HG02938 (cell line): Measurements from ENCODE around the gene CKB.

ENCODE experiments used
- ATAC-seq: cut with Tn5 transposase; IDR thresholded peaks from one replicate; pipeline ENCODE4 v1.9.1; 2021; ENCODE audit warnings: mild to moderate bottlenecking, moderate library complexity; ENCODE audit not compliant: unreplicated experiment

CKB gene

DNA sequence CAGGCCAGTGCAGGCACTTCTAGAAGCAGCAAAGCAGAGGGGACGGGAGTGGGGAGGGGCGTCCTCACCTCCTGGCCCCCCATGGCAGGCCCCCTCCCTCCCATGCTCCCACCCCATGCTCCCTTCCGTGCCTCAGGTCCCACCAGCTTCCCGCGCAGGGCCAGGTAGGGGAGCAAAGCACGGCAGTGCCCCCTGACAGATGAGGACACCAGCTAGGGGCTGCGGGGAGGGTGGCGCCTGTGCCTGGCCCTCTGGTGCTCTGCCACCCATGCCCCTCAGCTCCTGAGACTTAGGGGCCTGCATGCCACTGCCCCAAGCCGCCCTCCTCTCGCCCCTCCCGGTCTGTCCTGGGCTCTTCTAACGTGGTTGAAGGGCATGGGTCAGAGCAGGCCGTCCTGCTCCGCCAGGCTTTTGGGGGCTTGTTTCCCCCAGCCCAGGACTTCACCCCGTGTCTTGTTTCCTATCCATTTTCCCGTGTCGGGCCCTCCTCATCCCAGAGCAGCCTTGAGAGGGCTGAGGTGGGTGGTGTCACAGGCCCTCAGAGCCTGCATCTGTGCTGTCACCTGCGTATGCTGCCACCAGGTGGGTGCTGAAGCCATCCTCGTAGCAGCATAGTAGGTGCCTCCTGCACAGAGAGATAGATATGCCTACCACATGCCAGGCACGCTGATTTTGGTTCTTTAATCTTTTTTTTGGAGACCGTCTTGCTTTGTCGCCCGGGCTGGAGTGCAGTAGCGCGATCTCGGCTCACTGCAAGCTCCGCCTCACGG is 16.6 kb upstream of the CKB start:
- no peak for ATAC-seq

DNA sequence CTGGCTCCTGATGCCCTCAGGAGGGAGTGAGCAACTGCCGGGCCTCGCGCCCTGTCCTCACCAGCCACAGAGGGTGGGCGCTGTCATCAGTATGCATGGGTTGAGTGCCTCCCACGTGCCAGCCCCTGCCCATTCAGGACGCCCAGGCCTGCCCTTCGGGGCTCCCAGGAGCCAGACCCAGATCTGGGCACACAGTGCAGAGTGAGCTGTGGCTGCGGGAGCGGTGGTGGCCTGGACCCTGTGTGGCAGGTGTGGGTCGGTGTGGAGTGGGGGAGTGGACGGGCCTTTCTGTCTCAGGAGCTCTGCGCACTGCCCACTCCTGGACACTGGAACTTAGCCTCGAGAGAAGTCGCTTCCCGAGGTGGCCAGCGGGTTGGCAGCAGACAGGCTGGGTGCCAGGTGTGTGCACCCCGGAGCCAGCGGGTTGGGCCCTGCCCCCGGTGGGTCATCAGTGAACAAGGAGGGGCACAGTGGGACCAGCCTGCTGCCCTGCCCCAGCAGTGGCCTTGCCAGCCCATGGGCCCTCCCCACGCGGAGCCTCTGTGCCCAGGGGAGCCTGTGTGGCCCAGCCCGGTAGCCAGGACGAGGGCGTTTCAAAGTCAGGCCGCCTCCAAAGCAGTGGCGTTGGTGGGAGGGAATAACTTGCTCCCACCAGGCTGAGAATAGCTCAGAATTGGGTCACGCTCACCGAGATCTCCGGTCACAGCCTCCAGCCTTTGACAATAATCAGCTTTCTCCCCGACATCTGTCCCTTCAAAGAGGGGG is 15.8 kb upstream of the CKB start:
- ATAC-seq = no peak

DNA sequence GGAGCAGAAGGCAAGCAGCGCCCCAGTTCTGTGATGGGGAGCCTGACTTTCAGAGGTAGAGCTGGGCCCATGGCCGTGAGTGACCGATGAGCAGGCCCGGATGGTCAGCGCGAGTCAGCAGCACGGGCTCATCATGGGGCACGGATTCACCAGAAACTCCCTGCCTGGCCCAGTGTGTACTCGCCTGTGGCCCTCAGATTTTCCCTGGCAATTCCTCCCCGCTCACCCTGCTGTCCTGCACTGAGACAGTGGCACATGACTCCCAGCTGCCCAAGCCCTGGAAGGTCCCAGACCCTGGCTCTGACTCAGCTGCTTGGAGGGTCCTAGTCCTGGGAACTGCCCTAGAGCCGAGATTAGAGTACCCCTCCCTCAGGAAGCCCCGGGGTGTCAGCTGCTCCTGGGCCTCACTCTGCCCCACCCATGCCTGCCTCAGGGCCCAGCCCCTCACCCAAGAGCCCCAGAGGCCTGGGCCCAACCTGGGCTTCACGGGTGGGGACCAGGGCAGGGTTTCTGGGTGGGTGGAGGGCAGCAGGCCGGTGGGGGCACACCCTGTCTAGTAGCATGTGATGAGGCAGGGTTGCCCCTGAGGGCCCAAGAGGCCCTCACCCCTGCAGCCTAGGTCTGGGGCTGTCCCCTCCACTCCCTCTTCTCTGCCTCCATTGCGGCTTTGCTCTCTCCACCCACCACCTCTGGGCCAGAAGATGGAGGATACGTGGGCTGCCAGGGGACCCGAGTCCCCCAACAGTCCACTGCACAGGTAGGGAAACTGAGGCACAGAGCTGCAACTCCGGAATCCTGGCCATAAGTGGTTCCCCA is 14.8 kb upstream of the CKB start:
- ATAC-seq = no peak

- no peak for ATAC-seq
Measured at GRCh38 chr14:103536693-103537092, 14.1 kb upstream of the CKB start.

DNA sequence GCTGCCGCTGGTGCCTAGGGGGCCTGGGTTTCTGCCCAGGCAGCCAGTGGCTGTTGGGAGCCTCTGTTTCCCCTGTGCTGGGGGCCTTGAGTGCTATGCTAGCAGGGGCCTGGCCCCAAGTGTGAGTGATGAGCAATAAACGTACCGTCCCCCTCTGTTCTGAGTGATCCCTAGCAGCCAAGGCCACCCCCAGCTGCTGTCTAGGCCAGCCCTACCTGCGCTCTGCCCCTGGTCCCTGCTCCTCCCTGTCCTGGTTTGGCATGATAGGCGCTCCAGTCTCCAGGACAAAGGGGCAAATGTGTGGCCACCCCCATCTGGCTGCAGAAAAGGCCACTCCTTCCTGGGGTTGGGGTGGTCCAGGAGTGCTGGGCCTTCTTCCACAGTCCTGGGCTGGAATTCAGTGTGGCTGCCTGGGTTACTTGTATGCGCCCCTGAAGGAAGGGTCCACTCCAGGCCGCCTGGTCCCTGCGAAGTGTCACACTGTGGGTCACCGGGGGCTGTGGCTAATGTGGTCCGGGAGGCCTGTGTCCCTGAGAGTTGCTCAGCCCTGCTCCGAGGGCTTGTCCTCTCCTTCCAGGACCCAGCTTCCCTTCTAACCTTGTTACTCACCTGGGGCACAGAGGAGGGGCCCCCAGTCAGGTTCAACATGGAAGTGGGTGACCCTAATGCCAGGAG is 13.4 kb upstream of the CKB start:
- ATAC-seq = no peak

DNA sequence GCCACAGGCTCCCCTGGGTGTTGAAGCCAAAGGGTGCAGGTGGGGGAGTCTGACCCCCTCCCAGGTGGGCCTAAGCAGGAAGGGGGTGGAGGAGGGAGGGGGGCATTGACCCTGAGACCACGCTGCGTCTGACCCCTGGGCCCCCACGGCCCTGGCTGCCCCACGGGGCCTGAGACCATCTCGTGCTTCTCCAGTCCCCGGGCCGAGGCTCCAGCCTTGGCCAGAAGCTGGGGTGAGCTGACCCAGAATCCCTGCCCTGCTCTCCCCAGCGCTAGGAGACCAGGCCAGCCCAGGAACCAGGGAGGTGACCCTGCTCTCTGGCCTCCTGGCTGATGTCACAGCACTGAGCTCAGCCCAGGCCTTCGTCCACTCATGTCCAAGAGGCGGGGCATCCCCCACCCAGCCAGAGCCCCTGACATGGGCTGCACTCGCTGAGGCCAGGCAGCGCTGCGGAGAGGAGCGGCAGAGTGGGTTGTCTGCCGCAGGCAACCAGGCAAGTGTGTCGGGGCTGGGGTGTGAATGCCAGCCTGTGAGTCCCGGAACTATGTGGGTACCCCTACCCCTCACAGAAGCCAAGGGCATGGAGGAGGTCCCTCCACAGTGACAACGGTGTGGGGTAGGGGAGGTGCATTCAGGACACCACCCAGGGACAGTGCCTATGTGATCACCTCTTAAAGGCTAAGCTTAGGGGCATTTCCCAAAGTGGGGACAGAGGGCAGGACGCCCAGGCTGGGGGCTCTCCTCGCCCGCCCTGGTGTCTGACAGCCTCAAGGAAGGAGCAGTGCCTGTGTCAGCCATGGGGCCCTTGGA is 12.7 kb upstream of the CKB start:
- no peak for ATAC-seq

- no peak for ATAC-seq
Measured at GRCh38 chr14:103534576-103535061, 12.0 kb upstream of the CKB start.

GRCh38 chr14:103533999-103534575 is 11.5 kb upstream of the CKB start:
- no peak for ATAC-seq

DNA sequence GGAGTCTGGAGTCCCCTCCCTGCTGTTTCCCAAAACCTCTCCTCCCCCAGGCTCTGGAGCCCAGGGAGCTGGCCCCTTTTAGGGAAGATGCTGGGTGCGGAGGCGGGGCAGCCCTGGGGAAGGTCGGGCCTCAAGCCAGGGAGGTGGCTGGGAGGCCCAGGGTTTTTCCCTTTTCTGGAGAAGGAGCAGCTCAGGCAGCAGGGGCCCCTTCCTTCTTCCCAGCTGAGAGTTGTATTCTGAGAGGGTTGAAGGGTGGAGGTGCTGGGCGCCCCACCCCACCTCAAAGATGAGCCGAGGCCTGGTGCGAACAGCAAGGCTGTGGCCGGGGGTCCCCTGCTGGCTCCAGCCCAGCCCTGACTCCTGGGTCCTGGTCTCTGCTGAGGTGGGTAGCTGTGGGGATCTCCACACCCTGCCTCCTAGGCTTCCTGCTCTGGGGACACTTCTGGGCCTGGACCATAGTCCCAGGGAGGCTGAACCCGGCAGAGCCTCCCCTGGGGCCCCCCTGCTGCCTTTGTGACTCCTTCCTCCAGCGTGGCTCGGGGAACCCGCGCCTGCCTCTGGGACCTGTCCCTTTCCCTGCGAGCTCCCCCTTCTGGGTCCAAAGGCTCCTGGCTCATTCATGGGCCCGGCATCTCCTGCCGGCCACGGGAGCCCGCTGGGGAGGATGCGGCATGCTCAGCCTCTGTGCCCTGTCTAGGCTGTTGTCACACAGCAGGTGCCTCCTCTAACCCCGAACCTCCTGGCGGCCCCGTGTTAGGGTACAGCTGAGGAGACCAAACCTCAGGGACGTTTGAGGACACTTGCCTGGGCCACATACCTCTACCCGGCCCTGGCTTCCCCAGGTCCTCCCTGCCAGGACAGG is 10.7 kb upstream of the CKB start:
- ATAC-seq = no peak

GRCh38 chr14:103532216-103533136 is 9.8 kb upstream of the CKB start:
- ATAC-seq = no peak

DNA sequence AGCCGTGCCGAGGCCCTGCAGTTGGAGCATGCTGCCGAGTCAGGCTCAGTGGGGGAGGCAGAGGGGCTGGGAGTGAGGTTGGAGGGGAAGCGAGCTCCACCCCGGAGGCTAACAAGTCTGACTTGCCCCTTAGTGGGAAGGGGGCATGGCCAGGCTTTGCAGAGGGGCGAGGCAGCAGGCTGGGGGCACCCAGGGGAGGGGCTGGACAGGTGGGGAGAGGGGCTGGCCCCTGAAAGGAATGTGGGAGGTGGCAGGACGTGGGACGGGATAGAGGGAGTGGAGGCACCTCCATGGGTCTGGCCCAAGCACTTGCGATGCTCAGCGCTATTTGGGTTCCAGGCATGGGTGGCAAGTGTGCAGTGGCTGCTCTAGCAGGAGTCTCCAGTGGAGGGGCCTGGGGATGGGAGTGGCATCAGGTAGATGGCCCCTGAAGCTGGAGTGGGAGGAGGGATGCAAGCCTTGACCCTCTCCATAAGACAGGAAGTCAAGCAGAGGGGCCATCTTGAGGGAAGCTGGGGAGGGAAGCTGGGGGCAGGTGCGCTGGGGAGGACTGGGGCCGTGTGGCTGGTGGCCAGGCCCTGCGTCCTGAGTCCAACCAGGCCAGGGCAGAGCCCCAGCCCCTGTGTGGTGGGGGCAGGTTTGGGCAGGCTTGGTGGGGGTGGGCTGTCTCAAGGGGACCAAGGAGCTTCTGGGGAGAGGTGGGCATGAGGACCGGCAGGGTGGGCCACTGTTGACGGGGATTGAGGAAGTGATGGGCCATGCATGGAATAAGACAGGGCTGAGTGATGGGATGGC is 9.0 kb upstream of the CKB start:
- no peak for ATAC-seq

DNA sequence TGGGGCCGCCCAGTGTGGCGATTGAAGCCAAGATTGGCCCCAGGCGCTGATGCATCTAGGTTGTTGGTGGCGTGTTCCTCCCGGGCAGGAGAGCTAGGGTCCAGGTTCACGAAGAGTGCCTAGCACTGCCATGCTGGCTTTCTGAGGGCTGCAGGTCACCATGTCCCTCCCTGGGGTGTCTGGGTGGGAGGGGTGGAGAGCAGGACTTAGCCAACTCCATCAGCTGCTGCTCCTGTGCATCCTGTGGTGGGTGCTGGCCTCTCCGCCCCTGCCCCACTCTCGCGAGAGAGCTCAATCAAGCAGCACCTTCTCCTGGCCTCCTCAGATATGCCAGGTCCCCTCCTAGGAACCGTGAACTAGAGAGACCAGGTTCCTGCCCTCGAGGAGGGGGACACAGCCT is 8.2 kb upstream of the CKB start:
- no peak for ATAC-seq

- no peak for ATAC-seq
Measured at GRCh38 chr14:103530390-103530789, 7.8 kb upstream of the CKB start.

DNA sequence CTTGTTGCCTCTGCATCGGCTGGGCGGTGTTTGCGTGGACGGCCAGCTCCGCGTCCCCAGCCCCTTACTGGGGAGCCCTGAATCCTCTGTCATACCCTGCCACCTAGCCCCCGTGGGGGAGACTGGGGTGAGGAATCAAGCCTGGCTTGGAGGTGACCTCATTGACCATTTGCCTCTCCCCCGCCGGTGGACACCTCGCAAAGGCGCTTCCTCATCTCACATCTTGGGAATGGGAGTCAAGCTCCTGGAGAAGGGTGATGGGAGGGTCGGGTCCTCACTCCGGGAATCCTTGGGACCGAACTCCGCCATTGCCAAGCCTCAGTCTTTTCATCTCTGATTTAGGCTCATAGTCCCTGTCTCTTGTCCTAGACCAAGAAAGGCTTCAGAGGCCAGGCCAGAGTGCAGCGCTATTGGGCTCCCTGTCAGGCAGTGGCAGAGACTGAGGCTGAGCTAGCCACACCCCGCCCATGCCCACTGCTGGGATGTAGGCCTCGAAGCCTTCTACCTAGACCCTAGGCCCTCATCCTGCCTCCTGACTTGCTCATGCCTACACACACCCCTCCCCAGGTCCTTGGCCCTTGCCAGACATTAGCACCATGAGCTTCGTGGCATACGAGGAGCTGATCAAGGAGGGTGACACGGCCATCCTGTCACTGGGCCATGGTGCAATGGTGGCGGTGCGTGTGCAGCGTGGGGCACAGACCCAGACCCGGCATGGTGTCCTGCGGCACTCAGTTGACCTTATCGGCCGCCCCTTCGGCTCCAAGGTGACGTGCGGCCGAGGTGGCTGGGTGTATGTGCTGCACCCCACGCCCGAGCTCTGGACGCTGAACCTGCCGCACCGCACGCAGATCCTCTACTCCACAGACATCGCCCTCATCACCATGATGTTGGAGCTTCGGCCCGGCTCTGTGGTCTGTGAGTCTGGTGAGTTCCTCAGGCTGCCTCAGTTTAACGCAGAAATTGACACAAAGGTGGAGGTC is 7.0 kb upstream of the CKB start:
- ATAC-seq = no peak

GRCh38 chr14:103528587-103529382 is 6.2 kb upstream of the CKB start, which contains the start of gene TRMT61A:
Gene TRMT61A, plus strand, starts transcription at chr14:103529196. Its CDS starts 783 bp downstream, at chr14:103529979.
- no peak for ATAC-seq
